ENCODE measurements around the gene HSPG2. TPM values are rescaled to one million over a fixed set of nuclear protein-coding genes. Genes with fewer than 3 reads are reported as not detected.

HSPG2 gene
- total RNA-seq, 1 donor from 2014 or later, result 101 TPM

DNA sequence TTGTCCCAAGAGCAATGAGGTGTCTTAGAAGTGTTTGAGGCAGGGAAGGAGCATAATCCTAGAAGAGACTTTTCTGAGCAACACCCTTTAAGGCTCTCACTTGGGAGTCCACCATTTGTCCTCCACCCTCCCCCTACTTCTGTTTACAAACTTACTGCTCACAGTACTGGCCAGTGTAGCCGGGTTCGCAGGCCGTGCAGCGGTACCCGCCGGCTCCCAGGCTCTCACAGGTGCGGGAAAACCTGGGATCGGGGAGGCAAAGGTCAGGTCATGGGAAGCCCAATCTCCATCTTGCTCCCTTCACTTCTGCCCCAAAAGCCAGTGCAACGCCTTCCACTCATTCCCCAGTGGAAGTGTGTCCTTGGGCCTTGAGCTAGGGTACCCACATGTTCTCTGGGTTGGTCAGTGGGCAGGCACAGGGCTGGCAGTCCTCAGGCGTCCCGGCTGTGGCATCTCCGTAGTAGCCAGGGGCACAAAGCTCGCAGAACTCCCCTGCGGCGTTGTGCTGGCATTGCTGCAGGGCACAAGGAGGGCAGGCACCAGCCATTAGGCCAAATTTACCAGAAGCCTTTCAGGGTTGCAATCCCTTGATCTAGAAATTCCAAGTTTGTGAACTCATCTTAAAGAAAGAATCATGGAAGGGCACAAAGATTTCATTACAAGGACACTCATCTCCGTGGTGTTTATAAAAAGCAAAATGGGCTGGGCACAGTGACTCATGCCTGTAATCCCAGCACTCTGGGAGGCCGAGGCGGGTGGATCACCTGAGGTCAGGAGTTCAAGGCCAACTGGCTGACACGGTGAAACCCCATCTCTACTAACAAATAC lies 75.3 kb downstream of the HSPG2 start:
- no peak overlapping the region for H3K27ac Mint-ChIP-seq (ENCODE audit: unreplicated experiment)
- TF ChIP-seq, protein P1, sequence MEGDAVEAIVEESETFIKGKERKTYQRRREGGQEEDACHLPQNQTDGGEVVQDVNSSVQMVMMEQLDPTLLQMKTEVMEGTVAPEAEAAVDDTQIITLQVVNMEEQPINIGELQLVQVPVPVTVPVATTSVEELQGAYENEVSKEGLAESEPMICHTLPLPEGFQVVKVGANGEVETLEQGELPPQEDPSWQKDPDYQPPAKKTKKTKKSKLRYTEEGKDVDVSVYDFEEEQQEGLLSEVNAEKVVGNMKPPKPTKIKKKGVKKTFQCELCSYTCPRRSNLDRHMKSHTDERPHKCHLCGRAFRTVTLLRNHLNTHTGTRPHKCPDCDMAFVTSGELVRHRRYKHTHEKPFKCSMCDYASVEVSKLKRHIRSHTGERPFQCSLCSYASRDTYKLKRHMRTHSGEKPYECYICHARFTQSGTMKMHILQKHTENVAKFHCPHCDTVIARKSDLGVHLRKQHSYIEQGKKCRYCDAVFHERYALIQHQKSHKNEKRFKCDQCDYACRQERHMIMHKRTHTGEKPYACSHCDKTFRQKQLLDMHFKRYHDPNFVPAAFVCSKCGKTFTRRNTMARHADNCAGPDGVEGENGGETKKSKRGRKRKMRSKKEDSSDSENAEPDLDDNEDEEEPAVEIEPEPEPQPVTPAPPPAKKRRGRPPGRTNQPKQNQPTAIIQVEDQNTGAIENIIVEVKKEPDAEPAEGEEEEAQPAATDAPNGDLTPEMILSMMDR (conservative IDR thresholded peaks at IDR 0.05), result no peak
- H3K9me3 Mint-ChIP-seq, result no peaks in the 10 kb centered on the region
- DNase-seq (ENCODE audit: low read depth, low spot score), result no peak
- no peaks in the 10 kb centered on the region for H3K27me3 Mint-ChIP-seq (ENCODE audit: low read depth)
- H3K4me3 Mint-ChIP-seq, result no peak overlapping the region
- peaks cover 8% of the 10 kb centered on the region for H3K36me3 Mint-ChIP-seq (ENCODE audit: low read depth)
- peaks cover 22% of the 10 kb centered on the region for H3K4me1 Mint-ChIP-seq

DNA sequence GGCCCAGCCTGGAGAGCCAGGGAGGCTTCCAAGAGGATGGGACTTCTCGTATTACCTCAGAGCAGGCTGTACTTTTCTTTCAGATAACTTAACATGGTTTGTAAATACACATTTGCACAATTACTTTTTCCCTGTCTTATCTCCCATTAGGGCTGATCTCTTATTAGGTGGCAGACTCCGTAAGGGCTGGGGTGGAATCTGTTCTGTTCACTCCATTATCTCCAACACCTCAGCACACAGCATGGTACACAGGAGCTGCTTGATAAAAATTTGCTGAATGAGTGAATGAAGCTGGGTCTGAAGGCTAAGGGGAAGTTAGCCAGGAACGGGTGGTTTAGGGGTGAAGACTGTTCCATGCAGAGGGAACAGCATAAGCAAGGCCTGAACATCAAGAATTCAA lies 76.1 kb downstream of the HSPG2 start:
- TF ChIP-seq, protein P1 (conservative IDR thresholded peaks at IDR 0.05), result no peak
- DNase-seq (ENCODE audit: low read depth, low spot score), result no peak
- H3K27ac Mint-ChIP-seq (ENCODE audit: unreplicated experiment), result no peak overlapping the region
- H3K9me3 Mint-ChIP-seq, result no peaks in the 10 kb centered on the region
- no peak overlapping the region for H3K4me3 Mint-ChIP-seq
- peaks cover 15% of the 10 kb centered on the region for H3K4me1 Mint-ChIP-seq
- H3K36me3 Mint-ChIP-seq (ENCODE audit: low read depth), result peaks cover 8% of the 10 kb centered on the region
- no peaks in the 10 kb centered on the region for H3K27me3 Mint-ChIP-seq (ENCODE audit: low read depth)

DNA sequence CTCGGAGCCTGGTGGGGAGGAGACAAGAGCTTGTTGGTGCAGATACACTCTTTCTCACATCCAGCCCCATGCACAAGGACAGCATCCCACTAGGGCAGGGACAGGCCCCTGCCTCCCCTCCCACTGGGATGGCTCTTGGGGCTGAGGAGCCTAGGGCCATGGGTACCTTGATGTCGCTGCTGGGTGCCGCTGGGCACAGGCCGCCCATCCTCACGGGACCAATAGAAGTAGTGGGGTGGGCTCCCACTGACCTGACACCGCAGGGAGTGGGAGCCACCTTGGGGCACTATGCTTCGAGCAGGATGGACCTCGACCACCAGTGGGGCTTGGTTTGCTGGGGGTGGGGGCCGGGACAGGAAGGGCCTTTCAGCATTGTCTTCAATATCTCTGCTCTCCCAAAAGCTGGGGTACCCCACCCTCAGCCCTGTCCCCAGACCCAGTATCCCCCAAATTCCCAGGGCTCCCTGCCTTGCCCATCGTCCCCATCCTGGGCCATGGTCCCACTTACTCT lies 77.4 kb downstream of the HSPG2 start:
- Mint-ChIP-seq H3K36me3 (ENCODE audit: low read depth) (peaks cover 8% of the 10 kb centered on the region), H3K4me3 (no peak overlapping the region), H3K27me3 (ENCODE audit: low read depth) (no peaks in the 10 kb centered on the region), H3K4me1 (peaks cover 11% of the 10 kb centered on the region), H3K9me3 (no peaks in the 10 kb centered on the region), H3K27ac (ENCODE audit: unreplicated experiment) (no peak overlapping the region)
- DNase-seq (ENCODE audit: low read depth, low spot score), result no peak
- TF ChIP-seq, protein P1 (conservative IDR thresholded peaks at IDR 0.05), result no peak

DNA sequence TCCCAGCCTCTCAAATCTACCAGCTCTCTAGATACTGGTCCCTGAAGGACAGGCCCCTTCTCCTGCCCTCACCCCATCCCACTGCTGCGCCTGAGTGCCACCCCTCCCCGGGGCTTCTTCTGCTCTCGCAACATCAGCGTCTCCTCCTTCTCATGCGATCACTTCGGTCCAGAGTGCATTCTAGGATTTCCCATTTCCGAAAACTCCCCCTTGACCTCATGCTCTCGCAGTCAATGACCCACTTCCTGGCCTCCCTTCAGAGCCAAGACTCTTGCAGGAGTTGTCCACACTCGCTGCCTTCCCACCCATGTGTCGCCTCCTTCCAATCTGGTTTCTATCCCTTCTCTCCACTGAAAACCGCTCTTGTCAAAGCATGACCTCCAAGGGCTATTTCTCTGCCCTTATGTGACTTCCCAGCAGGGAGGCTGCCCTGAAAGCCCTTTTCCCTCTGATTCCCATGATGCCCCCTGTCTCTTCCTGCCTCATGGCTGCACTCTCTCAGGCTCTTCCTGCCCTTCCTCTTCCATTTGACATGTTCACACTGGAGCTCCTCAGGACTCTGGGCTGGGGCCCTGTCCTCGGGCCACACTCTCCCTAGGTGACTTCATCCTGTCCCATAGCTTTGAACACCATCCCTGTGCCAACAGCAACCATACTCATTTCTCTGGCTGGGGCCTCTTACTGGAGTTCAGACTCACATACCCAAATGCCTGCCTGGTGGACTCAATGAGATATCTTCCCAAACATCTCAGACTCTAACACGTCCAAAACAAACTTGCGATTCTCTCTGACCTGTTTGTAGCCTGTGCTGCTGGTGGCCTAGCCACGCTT lies 79.1 kb downstream of the HSPG2 start:
- peak overlapping the region; percentile 13 for H3K27ac Mint-ChIP-seq (ENCODE audit: unreplicated experiment)
- peaks cover 11% of the 10 kb centered on the region for H3K4me1 Mint-ChIP-seq
- H3K27me3 Mint-ChIP-seq (ENCODE audit: low read depth), result no peaks in the 10 kb centered on the region
- peaks cover 8% of the 10 kb centered on the region for H3K36me3 Mint-ChIP-seq (ENCODE audit: low read depth)
- no peaks in the 10 kb centered on the region for H3K9me3 Mint-ChIP-seq
- no peak overlapping the region for H3K4me3 Mint-ChIP-seq
- TF ChIP-seq, protein P1 (conservative IDR thresholded peaks at IDR 0.05), result no peak
- no peak for DNase-seq (ENCODE audit: low read depth, low spot score)

DNA sequence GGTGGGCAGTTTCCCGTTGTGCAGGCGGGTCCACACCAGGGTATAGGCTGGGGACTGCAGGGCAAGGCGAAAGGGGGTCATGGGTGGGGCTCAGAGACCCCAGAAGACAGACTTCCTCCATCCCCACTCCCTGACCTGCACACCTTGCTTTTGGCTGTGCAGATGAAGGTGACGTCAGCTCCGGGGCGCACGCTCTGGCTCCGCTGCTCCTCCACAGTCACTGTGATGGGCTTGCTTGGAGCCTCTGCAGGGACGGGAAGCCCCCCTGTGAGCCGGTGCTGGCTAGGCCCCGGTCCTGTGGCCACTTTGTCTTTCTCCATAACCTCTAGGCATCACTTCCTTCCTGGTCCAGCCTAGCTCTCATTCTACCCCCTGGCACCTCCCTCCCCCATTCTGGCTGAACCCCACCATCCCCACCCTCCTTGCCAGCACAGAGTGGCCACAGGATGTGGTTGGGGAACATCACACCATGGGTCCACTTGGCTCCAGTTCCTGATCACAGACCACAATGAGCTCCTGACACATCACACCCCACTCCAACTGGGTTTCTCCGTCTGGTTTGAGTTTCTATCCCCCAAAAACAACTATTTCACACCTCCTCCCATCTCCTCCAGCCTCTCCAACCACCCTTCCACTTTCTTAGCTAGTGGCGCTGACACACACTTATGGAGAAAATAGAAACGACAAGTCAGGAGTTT lies 79.8 kb downstream of the HSPG2 start:
- Mint-ChIP-seq H3K4me1 (peaks cover 11% of the 10 kb centered on the region), H3K36me3 (ENCODE audit: low read depth) (peaks cover 8% of the 10 kb centered on the region), H3K9me3 (no peaks in the 10 kb centered on the region), H3K27ac (ENCODE audit: unreplicated experiment) (no peak overlapping the region), H3K4me3 (no peak overlapping the region), H3K27me3 (ENCODE audit: low read depth) (no peaks in the 10 kb centered on the region)
- TF ChIP-seq, protein P1 (conservative IDR thresholded peaks at IDR 0.05), result no peak
- DNase-seq (ENCODE audit: low read depth, low spot score), result no peak
